ENCODE measurements around the gene EPB41L5. TPM values are rescaled to one million over a fixed set of nuclear protein-coding genes. Genes with fewer than 3 reads are reported as not detected.

EPB41L5 gene
- total and polyA plus RNA-seq, 9 donors: 9.3 to 39.5 (median 27.1) TPM

GRCh38 chr2:120142528-120143219 lies 129.8 kb downstream of the EPB41L5 start:
- H3K27me3 ChIP-seq: no peaks in the 10 kb centered on the region
- WGBS, 3 donors: 80 to 86% (median 81%) methylated on average over 2 of the region's 2 CpGs
- no peaks in the 10 kb centered on the region for H3K9me3 ChIP-seq
- DNase-seq: no peak
- no peaks in the 10 kb centered on the region for H3K4me1 ChIP-seq (ENCODE audit: insufficient read depth)
- H3K4me3 ChIP-seq: no peak overlapping the region
- intact Hi-C loops (cut with DNase I): no loop called here
- TF ChIP-seq POLR2A (IDR thresholded peaks at IDR 0.05): no peak
- TF ChIP-seq CTCF (IDR thresholded peaks at IDR 0.05): no peak
- no peak for TF ChIP-seq EP300 (IDR thresholded peaks at IDR 0.05)
- no peak overlapping the region for H3K27ac ChIP-seq
- H3K36me3 ChIP-seq: no peaks in the 10 kb centered on the region

GRCh38 chr2:120148229-120148628 lies 135.4 kb downstream of the EPB41L5 start:
- WGBS, 3 donors: 95 to 97% (median 96%) methylated on average over 1 of the region's 1 CpG
- DNase-seq: no peak
- H3K9me3 ChIP-seq: no peaks in the 10 kb centered on the region
- H3K27me3 ChIP-seq: no peaks in the 10 kb centered on the region
- intact Hi-C loops (cut with DNase I): no loop called here
- TF ChIP-seq POLR2A (IDR thresholded peaks at IDR 0.05) (no peak), EP300 (IDR thresholded peaks at IDR 0.05) (no peak), CTCF (IDR thresholded peaks at IDR 0.05) (no peak)
- no peaks in the 10 kb centered on the region for H3K4me1 ChIP-seq (ENCODE audit: insufficient read depth)
- no peak overlapping the region for H3K27ac ChIP-seq
- H3K36me3 ChIP-seq: no peaks in the 10 kb centered on the region
- no peak overlapping the region for H3K4me3 ChIP-seq

GRCh38 chr2:120148669-120149068 lies 135.8 kb downstream of the EPB41L5 start:
- Histone ChIP-seq H3K4me1 (ENCODE audit: insufficient read depth) (no peaks in the 10 kb centered on the region), H3K27ac (no peak overlapping the region), H3K36me3 (no peaks in the 10 kb centered on the region), H3K27me3 (no peaks in the 10 kb centered on the region), H3K9me3 (no peaks in the 10 kb centered on the region), H3K4me3 (no peak overlapping the region)
- intact Hi-C loops (cut with DNase I): no loop called here
- 95 to 97% (median 96%) methylated on average over 3 of the region's 3 CpGs for WGBS, 3 donors
- TF ChIP-seq CTCF (IDR thresholded peaks at IDR 0.05): no peak
- no peak for TF ChIP-seq EP300 (IDR thresholded peaks at IDR 0.05)
- TF ChIP-seq POLR2A (IDR thresholded peaks at IDR 0.05): no peak
- no peak for DNase-seq

- no peak for DNase-seq
- Histone ChIP-seq H3K4me1 (ENCODE audit: insufficient read depth) (no peaks in the 10 kb centered on the region), H3K27me3 (no peaks in the 10 kb centered on the region), H3K9me3 (no peaks in the 10 kb centered on the region), H3K27ac (no peak overlapping the region), H3K36me3 (no peaks in the 10 kb centered on the region), H3K4me3 (no peak overlapping the region)
- WGBS, 3 donors: 98 to 99% (median 98%) methylated on average over 2 of the region's 2 CpGs
- intact Hi-C loops (cut with DNase I): no loop called here
- TF ChIP-seq CTCF (IDR thresholded peaks at IDR 0.05): no peak
- no peak for TF ChIP-seq EP300 (IDR thresholded peaks at IDR 0.05)
- no peak for TF ChIP-seq POLR2A (IDR thresholded peaks at IDR 0.05)
Measured at GRCh38 chr2:120149406-120149805, 136.5 kb downstream of the EPB41L5 start.

All from ovary (tissue), 9 donors.